Keratinocyte (primary cell): Measurements from ENCODE around the gene CTRB2. TPM values are rescaled to one million over a fixed set of nuclear protein-coding genes. Genes with fewer than 3 reads are reported as not detected.

Experiments used
- DNase-seq: peaks from one replicate; pipeline ENCODE4 v3.0.0-alpha.2; 2011; ENCODE audit warnings: low read depth, missing footprints, low spot score
- FAIRE-seq: peaks from 2 replicates; lab custom pipeline; 2011; peaks lifted over from hg19 to GRCh38; lab: Jason Lieb, UNC
- H2AFZ ChIP-seq: 2 replicates; pipeline ENCODE4 v1.6.0; 2012; ENCODE audit warnings: low read length, control low read depth, inconsistent platforms; ENCODE audit not compliant: control insufficient read depth
- H3K27ac ChIP-seq: 2 replicates; pipeline ENCODE4 v1.5.1; 2011; ENCODE audit warnings: low read length; ENCODE audit not compliant: control insufficient read depth, insufficient read depth
- H3K27me3 ChIP-seq: 3 replicates; pipeline ENCODE4 v1.6.0; 2011; ENCODE audit warnings: low read length; ENCODE audit not compliant: control insufficient read depth, insufficient read depth; ENCODE audit errors: extremely low read depth
- H3K36me3 ChIP-seq, 2 experiments: 2 replicates in 1 of 2; 3 replicates in 1 of 2; pipeline ENCODE4 v1.5.1; 2011; ENCODE audit warnings: low read length in 2 of 2, mild to moderate bottlenecking in 1 of 2; ENCODE audit not compliant: control insufficient read depth in 2 of 2, insufficient read depth in 2 of 2; ENCODE audit errors: extremely low read depth in 1 of 2
- H3K4me1 ChIP-seq: 3 replicates; pipeline ENCODE4 v1.5.1; 2011; ENCODE audit warnings: low read length; ENCODE audit not compliant: control insufficient read depth, insufficient read depth; ENCODE audit errors: extremely low read depth
- H3K4me2 ChIP-seq: 3 replicates; pipeline ENCODE4 v1.6.0; 2011; ENCODE audit warnings: low read depth, low read length; ENCODE audit not compliant: control insufficient read depth, insufficient read depth; ENCODE audit errors: extremely low read depth
- H3K4me3 ChIP-seq, 3 experiments: fragments of 200-600 bp in 1 of 3; sonication (generic) in 1 of 3; 2 replicates in 2 of 3; 3 replicates in 1 of 3; pipeline ENCODE4 v1.5.1; 2011 to 2016; ENCODE audit warnings: low read length in 3 of 3, mild to moderate bottlenecking in 3 of 3, control low read depth in 2 of 3, inconsistent platforms in 1 of 3, low read depth in 1 of 3, mixed read lengths in 1 of 3, mixed run types in 1 of 3, moderate library complexity in 1 of 3; ENCODE audit not compliant: control insufficient read depth in 2 of 3, insufficient read depth in 2 of 3; ENCODE audit errors: extremely low read depth in 1 of 3
- H3K79me2 ChIP-seq: 2 replicates; pipeline ENCODE4 v1.6.0; 2012; ENCODE audit warnings: low read length; ENCODE audit not compliant: control insufficient read depth, insufficient read depth
- H3K9ac ChIP-seq: 3 replicates; pipeline ENCODE4 v1.6.0; 2011; ENCODE audit warnings: low read length; ENCODE audit not compliant: control insufficient read depth, insufficient read depth; ENCODE audit errors: extremely low read depth
- H3K9me1 ChIP-seq: 3 replicates; pipeline ENCODE4 v1.6.0; 2011; ENCODE audit warnings: low read length; ENCODE audit not compliant: control insufficient read depth, insufficient read depth; ENCODE audit errors: extremely low read depth
- H3K9me3 ChIP-seq: 2 replicates; pipeline ENCODE4 v1.5.1; 2012; ENCODE audit warnings: low read depth, low read length; ENCODE audit not compliant: control insufficient read depth
- H4K20me1 ChIP-seq: 3 replicates; pipeline ENCODE4 v1.6.0; 2011; ENCODE audit warnings: low read length; ENCODE audit not compliant: control insufficient read depth, insufficient read depth; ENCODE audit errors: extremely low read depth
- CTCF ChIP-seq, 3 experiments: IDR thresholded peaks in 1 of 3; conservative IDR thresholded peaks in 1 of 3; optimal IDR thresholded peaks in 1 of 3; 2 replicates in 2 of 3; 3 replicates in 1 of 3; pipeline versions ENCODE3 to v1.5.1; 2011; ENCODE audit warnings: low read length in 3 of 3, mild to moderate bottlenecking in 3 of 3, moderate library complexity in 2 of 3, control low read depth in 1 of 3, inconsistent platforms in 1 of 3; ENCODE audit not compliant: insufficient read depth in 2 of 3; ENCODE audit errors: extremely low read depth in 1 of 3
- EZH2 ChIP-seq: IDR thresholded peaks from one replicate; pipeline ENCODE4 v1.6.1; 2012; ENCODE audit warnings: inconsistent platforms, mild to moderate bottlenecking, low read length, moderate library complexity
- dilution Hi-C: fragments of 300-500 bp; cut with MboI; formaldehyde crosslinking; loops from one replicate; pipeline ENCODE4 v1.7.0; 2020; ENCODE audit warnings: low sequenced_read_pairs; ENCODE audit not compliant: extremely low pct_ligation_motif_present
- polyA plus RNA-seq, 5 experiments: library from polyadenylated mRNA; depleted of rRNA in 3 of 5; stranded (reverse) in 3 of 5; stranded (forward) in 1 of 5; unstranded in 1 of 5; fragments of >200 nt; gene quantifications; 1 replicate in 1 of 5; 2 replicates in 3 of 5; 3 replicates in 1 of 5; pipeline versions ENCODE4 v1.2.1 to v1.2.3, GENCODE V29; 2011 to 2012; ENCODE audit warnings: missing spikeins in 2 of 5, low read depth in 1 of 5, low replicate concordance in 1 of 5

CTRB2 gene
- polyA plus RNA-seq, 1 donor (not counting 4 experiments of a cell fraction or from before 2014, with no cell fraction given): not detected

GRCh38 chr16:75175074-75175473 is 31.9 kb downstream of the CTRB2 start:
- Histone ChIP-seq H3K4me3 (no peak overlapping the region), H3K27me3 (no peaks in the 10 kb centered on the region), H3K4me2 (no peak overlapping the region), H3K9me3 (peaks cover 30% of the 10 kb centered on the region), H4K20me1 (no peaks in the 10 kb centered on the region), H3K36me3 (peaks cover 2 to 4% of the 10 kb centered on the region in 2 experiments), H3K4me1 (no peaks in the 10 kb centered on the region), H3K9ac (no peak overlapping the region), H2AFZ (no peak overlapping the region), H3K27ac (no peak overlapping the region), H3K79me2 (no peaks in the 10 kb centered on the region), H3K9me1 (no peaks in the 10 kb centered on the region)
- DNase-seq: no peak
- TF ChIP-seq CTCF (optimal IDR thresholded peaks at IDR 0.05 in 1 of 3, IDR thresholded peaks at IDR 0.05 in 1 of 3, conservative IDR thresholded peaks at IDR 0.05 in 1 of 3; ENCODE audit: extremely low read depth in 1 of 3, insufficient read depth in 2 of 3, low read length in 3 of 3) (no peak), EZH2 (no peak)
- no peak for FAIRE-seq
- dilution Hi-C loops: no loop called here

- no peaks in the 10 kb centered on the region for H3K9me1 ChIP-seq
- no peaks in the 10 kb centered on the region for H3K4me1 ChIP-seq
- no peak for TF ChIP-seq CTCF (optimal IDR thresholded peaks at IDR 0.05 in 1 of 3, IDR thresholded peaks at IDR 0.05 in 1 of 3, conservative IDR thresholded peaks at IDR 0.05 in 1 of 3; ENCODE audit: extremely low read depth in 1 of 3, insufficient read depth in 2 of 3, low read length in 3 of 3)
- no peak for TF ChIP-seq EZH2
- no peaks in the 10 kb centered on the region for H3K79me2 ChIP-seq
- no peak overlapping the region for H3K27ac ChIP-seq
- no peaks in the 10 kb centered on the region for H3K27me3 ChIP-seq
- H3K9me3 ChIP-seq: peaks cover 47% of the 10 kb centered on the region
- H4K20me1 ChIP-seq: no peaks in the 10 kb centered on the region
- no peak for FAIRE-seq
- H3K9ac ChIP-seq: no peak overlapping the region
- H3K36me3 ChIP-seq: peaks cover 10 to 16% of the 10 kb centered on the region in 2 experiments
- no peak for DNase-seq
- H2AFZ ChIP-seq: no peak overlapping the region
- H3K4me3 ChIP-seq: no peak overlapping the region
- dilution Hi-C loops: no loop called here
- no peak overlapping the region for H3K4me2 ChIP-seq
These were observed 34.4 kb downstream of the CTRB2 start for GRCh38 chr16:75172578-75172977.
